ENCODE results near the gene CPT1B. TPM values are rescaled to one million over a fixed set of nuclear protein-coding genes. Genes with fewer than 3 reads are reported as not detected.

The CPT1B gene
- total and polyA plus RNA-seq, 2 of the 8 experiments (the other 6 are each of a cell fraction or from before 2014, with no cell fraction given), result 34.2 to 36.2 TPM

- TF ChIP-seq YY1 (IDR thresholded peaks at IDR 0.05; ENCODE audit: low read depth, low read length) (no peak), KDM4A (IDR thresholded peaks at IDR 0.05; ENCODE audit: low read depth, low read length, severe bottlenecking) (peak; percentile 30), CREB1 (IDR thresholded peaks at IDR 0.05) (no peak), EZH2 (IDR thresholded peaks at IDR 0.05; ENCODE audit: low read depth, low read length, severe bottlenecking) (peak; percentile 68), KDM1A (IDR thresholded peaks at IDR 0.05; ENCODE audit: borderline replicate concordance, low read length) (no peak), CTCF (IDR thresholded peaks at IDR 0.05; ENCODE audit: control extremely low read depth in 1 of 3, insufficient read depth in 1 of 3, low read depth in 1 of 3, low read length in 3 of 3) (no peak)
Measured at GRCh38 chr22:50604256-50605001, 26.2 kb upstream of the CPT1B start (continued).
